ENCODE results near the gene RBPMS2.

The RBPMS2 gene

DNA sequence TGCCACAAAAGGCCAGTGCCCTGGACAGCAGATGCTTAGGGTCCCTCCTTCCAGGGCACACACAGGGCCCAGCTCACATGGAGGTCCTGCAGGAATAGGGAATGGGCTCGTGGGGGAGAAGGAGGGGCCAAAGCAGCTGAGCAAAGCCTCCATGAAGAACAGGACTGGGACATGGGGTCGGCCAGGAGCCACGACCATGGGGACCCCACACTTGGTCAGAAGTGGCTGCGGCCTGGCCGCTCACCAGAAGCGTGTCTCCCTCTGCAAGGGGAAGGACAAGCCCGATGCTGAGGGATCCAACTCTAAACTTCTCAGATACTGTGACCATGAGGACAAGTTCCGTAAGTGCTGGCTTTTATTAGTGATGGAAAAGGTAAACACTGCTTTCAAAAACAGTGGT lies 15.3 kb downstream of the RBPMS2 start:
- TF ChIP-seq, protein P1, sequence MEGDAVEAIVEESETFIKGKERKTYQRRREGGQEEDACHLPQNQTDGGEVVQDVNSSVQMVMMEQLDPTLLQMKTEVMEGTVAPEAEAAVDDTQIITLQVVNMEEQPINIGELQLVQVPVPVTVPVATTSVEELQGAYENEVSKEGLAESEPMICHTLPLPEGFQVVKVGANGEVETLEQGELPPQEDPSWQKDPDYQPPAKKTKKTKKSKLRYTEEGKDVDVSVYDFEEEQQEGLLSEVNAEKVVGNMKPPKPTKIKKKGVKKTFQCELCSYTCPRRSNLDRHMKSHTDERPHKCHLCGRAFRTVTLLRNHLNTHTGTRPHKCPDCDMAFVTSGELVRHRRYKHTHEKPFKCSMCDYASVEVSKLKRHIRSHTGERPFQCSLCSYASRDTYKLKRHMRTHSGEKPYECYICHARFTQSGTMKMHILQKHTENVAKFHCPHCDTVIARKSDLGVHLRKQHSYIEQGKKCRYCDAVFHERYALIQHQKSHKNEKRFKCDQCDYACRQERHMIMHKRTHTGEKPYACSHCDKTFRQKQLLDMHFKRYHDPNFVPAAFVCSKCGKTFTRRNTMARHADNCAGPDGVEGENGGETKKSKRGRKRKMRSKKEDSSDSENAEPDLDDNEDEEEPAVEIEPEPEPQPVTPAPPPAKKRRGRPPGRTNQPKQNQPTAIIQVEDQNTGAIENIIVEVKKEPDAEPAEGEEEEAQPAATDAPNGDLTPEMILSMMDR (IDR thresholded peaks at IDR 0.05; ENCODE audit: borderline replicate concordance, control extremely low read depth, extremely low read depth, insufficient read depth, missing control alignments): no peak
- DNase-seq (ENCODE audit: low spot score): no peak
- in situ Hi-C loops (cut with MboI; ENCODE audit: low sequenced_read_pairs, unreplicated experiment): no loop called here

DNA sequence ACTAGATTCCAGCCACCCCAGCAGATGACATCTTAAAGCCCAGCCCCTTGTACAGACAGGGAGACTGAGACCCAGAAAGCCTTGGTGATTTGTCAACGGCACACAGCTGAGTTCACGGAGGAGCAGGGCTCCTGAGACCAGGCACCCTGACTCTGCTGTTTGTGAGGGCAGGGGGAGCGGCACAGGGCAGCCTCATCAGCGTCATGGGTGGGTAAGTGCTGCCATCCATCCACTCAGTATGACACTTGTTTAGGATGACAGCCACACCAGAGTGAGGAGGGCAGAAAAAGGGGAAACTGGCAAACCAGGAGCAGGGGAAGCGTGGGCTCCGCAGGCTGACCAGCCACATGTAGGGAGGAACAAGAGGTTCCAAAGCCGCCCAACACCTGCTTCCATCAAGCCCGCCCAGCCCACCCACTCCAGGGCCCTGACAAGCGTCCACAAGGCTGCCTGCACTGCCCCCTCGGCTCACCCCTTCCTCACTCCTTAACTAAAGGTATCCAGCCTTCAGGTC lies 19.9 kb downstream of the RBPMS2 start:
- in situ Hi-C loops (cut with MboI; ENCODE audit: low sequenced_read_pairs, unreplicated experiment): loop anchor here (10.0 kb wide), 1 partner anchor 49 kb away; no protein-coding TSS in a partner anchor
- TF ChIP-seq, protein P1 (IDR thresholded peaks at IDR 0.05; ENCODE audit: borderline replicate concordance, control extremely low read depth, extremely low read depth, insufficient read depth, missing control alignments): no peak
- no peak for DNase-seq (ENCODE audit: low spot score)

DNA sequence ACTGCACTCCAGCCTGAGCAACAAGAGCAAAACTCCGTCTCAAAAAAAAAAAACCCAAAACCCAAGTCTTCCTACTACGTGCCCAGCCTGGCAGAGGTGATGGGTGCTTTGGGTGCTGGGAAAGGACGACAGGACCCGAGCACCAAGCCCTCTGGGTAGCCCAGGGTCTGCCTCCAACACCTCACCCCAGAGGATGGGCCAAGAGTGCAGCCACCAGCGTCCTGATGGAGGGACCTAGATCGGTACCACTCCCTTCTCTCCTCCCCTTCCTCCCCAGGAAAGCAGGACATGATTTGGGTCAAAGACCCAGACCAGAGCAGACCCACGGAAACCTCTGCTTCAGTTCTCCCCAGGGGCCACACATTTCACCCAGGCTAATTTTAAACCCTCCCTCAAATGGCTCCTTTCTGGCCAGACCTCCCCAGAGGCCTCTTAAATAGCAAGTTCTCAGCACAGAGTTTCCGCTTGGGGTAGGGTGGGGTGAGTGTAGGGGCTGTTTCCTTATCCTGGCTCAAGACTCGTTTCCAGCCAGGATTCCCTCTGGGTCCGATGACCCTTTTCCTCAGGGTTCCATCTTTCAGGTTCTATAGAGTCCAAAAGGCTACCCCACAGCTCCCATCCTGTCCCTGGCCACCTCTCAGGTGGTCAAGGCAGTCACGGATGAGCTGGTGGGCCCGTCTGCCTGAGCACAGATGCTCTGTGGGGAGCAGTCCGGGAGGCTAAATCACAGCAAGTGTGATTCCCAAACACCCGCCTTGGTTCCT lies 20.5 kb downstream of the RBPMS2 start:
- peak; percentile 74 for DNase-seq (ENCODE audit: low spot score)
- in situ Hi-C loops (cut with MboI; ENCODE audit: low sequenced_read_pairs, unreplicated experiment): loop anchor here (10.0 kb wide), 1 partner anchor 50 kb away; no protein-coding TSS in a partner anchor
- TF ChIP-seq, protein P1 (IDR thresholded peaks at IDR 0.05; ENCODE audit: borderline replicate concordance, control extremely low read depth, extremely low read depth, insufficient read depth, missing control alignments): no peak

DNA sequence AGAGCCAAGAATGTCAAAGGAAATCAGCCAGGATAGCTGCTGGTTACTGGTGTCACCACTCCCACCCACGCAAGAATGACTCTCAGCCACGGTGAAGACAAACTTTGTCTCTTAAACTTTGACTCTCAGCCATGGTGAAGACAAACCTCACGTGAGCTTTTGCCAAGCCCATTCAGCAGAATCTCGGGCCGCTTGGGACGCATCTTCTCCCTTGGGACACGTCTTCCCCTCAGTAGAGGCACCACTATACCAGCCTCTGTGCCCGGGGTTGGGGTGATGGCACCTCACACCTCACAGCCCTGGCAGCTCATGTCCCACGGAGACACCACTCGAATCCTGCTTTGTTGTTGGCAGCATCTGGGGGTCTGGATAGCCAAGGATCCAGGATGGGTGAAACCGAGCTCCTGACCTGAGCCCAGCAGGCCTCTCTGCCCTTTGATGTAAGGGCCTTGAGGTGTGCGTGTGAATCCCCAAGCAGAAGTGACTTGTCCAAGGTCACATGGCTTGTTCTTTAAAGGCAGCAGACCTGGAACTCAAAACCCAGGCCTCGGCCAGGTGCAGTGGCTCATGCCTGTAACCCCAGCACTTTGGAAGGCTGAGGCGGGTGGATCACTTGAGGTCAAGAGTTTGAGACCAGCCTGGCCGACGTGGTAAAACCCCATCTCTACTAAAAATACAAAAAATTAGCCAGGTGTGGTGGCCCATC lies 21.8 kb downstream of the RBPMS2 start:
- in situ Hi-C loops (cut with MboI; ENCODE audit: low sequenced_read_pairs, unreplicated experiment): loop anchor here (10.0 kb wide), 1 partner anchor 51 kb away; no protein-coding TSS in a partner anchor
- peak; percentile 66 for DNase-seq (ENCODE audit: low spot score)
- TF ChIP-seq, protein P1 (IDR thresholded peaks at IDR 0.05; ENCODE audit: borderline replicate concordance, control extremely low read depth, extremely low read depth, insufficient read depth, missing control alignments): no peak

DNA sequence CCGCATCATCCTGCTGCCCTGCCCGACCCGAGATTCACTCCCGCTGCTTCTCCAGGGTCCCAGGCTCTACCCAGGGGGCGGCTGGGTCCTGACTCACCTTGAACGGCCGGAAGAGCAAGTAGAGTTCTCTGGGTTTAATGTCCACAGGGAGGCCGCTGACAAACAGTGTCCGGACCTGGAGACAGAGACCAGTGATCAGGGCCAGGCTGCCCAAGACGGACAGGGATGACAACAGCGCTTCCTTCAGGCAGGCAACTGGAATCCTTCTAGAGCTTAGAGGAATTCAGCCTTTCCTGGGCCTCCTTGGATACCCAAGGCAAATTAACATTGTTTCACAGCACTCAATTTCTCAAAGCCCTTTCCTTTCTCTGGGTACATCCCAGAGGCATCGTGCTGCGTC lies 23.9 kb downstream of the RBPMS2 start:
- TF ChIP-seq, protein P1 (IDR thresholded peaks at IDR 0.05; ENCODE audit: borderline replicate concordance, control extremely low read depth, extremely low read depth, insufficient read depth, missing control alignments): no peak
- no peak for DNase-seq (ENCODE audit: low spot score)
- in situ Hi-C loops (cut with MboI; ENCODE audit: low sequenced_read_pairs, unreplicated experiment): loop anchor here (10.0 kb wide), 1 partner anchor 53 kb away; no protein-coding TSS in a partner anchor

DNA sequence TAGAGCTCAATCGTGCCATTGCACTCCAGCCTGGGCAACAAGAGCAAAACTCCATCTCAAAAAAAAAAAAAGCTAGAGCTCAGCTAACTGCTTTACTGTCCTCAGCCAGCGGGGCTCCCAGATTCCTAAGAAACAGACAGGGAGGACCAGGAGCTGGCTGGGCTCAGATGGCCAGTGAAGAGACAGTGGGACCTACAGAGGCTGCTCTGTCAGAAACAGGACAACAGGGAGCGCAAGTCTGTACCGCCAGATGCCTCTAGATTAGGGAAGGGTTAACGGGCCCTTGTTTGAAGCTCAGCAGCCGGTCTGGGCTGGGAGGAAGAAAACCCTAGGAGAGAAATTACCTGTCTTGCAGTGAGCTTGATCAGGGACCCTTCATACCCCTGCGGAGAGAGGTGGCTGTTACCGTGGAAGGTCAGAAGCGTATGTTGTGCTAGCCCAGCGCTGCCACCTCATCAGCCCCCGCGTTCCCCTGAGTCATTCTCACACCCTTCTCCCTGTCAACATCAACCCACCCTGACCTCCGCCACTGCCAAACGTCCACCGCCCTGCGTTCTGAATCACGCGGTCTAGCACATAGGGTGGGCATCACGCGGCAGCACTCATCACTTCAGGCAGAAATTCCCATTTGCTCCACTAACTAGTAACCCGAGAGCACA lies 25.3 kb downstream of the RBPMS2 start:
- DNase-seq (ENCODE audit: low spot score): no peak
- in situ Hi-C loops (cut with MboI; ENCODE audit: low sequenced_read_pairs, unreplicated experiment): loop anchor here (10.0 kb wide), 1 partner anchor 55 kb away; no protein-coding TSS in a partner anchor
- TF ChIP-seq, protein P1 (IDR thresholded peaks at IDR 0.05; ENCODE audit: borderline replicate concordance, control extremely low read depth, extremely low read depth, insufficient read depth, missing control alignments): no peak
